Pulmonary artery endothelial cell (primary cell): Measurements from ENCODE around the gene MINDY3. TPM values are rescaled to one million over a fixed set of nuclear protein-coding genes. Genes with fewer than 3 reads are reported as not detected.
"Not testable (repeated sequence)": the region's sequence is repeated elsewhere in the genome, so short reads cannot be mapped to it uniquely, and the experiment has no call there.

Experiments used
- DNase-seq: peaks from one replicate; pipeline ENCODE4 v3.0.0-alpha.2; 2011; ENCODE audit warnings: low read depth, low spot score
- total RNA-seq: library from RNA; depleted of rRNA; stranded (reverse); fragments of >200 nt; gene quantifications from 2 replicates; pipeline ENCODE4 v1.2.3, GENCODE V29; 2014

Gene MINDY3
- total RNA-seq, 1 donor from 2014 or later: 17.0 TPM

DNA sequence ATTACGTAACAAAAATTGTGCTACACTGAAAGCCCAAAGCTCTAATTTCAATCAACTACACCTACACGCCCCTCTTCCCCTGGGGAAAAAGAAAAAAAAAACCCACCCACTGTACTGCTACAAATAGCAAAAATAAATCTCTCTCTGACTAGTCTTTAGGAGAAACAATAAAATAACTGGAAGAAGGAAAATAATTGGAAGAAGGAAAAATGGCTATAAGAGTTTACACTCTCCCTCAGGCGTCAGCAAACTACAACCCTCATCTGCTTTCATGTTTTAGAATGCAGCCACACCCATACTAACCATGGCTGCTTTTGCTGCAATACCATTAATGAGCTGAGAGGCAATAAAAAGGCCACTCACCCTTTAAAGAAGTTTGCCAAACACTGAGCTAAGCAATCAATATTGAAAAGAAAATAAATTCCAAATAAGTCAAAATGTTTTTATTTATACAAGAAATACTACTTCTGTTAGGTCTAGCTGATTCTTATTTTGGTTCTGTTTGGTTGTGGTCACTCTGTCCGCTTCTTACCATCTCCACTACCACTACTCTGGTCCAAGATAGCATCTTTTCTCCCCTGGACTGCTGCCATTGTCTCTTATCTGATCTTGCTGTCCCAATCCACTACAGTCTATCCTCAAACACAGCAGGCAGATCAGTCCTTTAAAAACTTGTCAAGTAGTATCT lies 3.8 kb downstream of the MINDY3 start:
- DNase-seq: no peak

DNA sequence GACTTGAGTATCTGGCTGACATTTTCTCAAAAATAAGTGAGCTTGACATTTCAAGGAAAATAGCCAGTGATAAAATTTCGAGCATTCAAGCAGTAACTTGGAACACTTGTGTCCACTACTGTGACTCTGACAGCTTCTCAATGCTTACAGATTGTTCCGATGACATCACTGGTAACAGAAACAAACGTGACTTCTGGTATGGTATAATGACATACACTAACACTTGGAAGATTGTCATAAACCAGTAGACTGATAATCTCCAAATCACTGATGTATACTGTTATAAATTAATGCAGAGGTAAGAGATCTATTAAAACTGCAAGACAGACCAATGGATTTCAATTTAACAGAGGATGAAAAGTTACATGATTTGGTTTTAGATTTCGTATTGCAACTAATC lies 6.5 kb downstream of the MINDY3 start:
- DNase-seq: no peak

DNA sequence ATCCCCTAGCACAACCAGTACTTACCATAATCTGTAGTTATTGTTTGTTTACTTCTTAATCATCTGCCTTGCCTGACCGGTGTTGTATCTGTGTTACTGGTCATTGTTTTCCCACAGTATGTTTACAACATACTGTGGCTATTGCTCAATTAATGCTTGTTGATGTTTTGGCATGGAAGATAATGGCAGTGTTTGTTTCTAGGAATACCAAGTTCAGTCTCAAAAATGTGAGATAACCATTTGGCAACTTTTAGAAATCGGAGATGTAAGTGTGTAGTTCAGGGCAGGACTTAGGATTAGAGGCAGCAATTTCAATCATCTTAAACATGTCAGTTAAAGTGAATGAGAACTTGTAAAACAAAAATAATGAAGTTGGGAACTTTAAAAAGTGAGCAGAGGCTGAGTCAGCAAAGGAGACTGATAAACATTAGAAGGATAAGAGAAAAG lies 8.2 kb downstream of the MINDY3 start:
- no peak for DNase-seq

DNA sequence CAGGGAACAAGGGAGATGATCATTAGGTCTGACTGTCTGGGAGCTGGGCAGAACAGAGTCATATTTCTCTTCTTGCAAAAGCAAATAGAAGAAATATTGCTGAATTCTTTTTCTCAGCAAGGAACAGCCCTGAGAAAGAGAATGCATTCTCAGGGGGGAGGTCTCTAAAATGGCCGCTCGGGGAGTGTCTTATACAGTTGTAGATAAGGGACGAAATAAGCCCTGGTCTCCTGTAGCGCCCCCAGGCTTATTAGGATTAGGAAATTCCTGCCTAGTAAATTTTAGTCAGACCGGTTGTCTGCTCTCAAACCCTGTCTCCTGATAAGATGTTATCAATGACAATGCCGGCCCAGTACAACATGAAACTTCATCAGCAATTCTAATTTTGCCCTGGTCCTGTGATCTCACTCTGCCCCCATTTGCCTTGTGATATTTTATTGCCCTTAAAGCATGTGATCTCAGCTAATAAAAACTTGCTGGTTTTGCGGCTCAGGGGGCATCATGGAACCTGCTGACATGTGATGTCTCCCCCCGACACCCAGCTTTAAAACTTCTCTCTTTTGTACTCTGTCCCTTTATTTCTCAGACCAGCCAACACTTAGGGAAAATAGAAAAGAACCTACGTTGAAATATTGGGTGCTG lies 9.8 kb downstream of the MINDY3 start:
- not testable (repeated sequence) for DNase-seq

DNA sequence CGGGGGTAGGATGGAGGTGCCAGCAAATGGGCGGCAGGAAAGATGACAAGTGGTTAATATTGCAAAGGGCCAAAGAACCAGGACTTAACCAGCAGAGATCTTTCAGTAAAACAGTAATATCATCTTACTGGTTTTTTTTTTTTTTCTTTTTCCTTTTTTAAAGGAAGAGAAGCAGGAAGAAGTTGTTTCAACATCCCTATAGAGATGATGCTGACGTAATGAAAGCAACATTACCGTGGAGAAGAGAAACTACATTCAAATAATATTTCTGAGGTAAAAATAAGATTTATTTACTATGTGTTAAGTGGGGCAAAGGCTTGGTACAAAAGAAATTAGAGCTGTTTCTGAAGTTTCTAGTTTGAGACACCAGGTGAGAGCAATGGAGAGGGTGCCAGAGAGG lies 11.0 kb downstream of the MINDY3 start:
- no peak for DNase-seq

DNA sequence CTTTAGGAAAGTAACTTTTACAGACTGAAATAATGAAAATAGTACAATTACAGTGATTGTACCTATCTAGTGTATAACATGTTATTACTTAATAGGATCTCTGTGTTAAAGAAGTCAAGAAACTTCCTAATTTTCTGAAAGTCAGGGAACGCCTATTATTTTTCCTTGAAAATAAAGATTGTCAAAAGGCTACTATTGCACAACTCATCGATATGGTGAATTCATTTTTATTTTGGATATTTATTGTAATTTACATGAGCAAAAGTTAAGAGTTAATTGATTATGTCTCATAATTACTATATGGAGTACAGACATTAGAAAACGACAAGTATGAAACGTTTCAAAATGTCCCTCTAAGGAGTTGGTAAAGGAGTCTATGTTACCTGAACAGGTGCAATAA lies 12.8 kb downstream of the MINDY3 start:
- DNase-seq: no peak

DNA sequence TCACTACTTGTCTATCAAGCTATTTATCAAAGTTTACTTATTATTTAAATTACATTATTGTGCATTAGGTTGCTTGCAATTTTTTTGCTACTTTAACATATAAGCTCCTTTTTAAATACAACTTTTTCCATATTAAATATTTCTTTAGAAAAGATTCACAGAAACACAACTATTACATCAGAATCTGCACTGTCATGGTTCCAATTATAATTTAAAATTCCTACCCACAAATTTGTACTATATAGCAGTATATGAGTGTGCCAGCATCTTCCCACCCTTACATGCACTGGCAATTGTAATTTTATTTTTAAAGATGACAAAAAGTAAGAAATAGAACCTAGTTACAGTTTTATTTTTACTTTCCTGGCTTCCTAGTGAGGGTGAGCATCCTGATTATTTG lies 15.8 kb downstream of the MINDY3 start:
- no peak for DNase-seq

DNA sequence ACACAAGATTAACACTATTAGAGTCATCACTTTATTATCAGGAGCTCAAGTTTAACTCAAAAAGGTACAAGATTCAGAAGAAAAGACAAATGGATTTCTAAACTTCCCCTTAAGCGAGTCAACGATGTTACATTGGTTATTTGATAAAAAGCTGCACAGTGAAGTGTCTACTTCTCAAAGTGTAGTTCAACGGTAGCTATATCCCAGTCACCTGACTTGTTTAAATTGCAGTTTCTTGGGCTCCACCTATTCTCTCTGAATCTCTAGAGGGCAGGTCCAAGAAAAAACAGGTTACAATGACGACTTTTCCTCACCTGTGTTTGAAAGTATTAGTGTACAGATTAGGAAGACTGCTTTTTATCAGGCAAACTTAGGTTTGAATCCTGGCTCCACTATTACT lies 16.6 kb downstream of the MINDY3 start:
- DNase-seq: no peak

DNA sequence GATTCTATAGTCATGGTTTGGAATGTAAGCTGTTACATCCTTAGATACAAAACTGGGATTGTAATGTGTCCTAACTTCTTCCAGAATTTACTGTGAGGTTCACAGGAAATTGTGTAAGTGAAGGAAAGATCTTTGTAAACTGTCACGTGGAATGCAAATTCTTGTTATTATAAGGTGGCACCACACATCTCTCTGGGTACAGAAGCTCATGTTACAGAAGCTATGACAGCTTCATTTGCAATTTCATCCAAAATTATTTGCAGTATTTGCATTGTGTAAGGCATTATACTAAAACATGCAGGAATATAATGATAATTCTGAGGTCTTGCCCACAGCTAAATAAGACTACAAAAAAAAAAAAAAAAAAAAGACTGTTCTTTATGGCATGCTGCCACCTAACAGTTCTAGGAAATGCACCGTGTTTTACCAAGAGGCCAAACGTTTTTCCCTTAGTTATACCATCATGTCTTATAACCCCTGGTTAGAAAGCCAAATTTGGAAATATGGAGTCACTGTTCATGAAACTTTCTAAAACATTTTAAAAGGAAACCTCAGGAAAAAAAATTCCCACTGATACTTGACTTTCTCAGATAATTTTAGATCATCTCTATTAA lies 17.6 kb downstream of the MINDY3 start:
- no peak for DNase-seq

DNA sequence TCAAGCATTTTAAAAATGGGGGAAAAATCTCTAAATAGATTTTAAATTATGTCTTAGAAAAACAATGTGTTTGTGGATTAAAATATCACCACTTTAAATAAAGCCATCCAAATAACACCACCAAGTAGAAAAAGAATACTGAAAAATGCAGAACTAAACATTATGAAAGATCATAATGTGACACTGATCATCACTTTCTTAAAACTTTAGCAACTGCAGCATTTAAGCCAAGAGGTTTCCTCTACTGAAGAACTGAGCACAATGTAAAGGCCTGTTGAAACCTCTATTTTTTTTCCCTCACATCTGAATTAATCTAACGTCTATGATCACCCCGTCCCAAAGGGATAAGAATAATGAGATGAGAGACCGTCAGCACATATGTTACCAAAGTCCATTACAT lies 18.6 kb downstream of the MINDY3 start:
- DNase-seq: no peak

DNA sequence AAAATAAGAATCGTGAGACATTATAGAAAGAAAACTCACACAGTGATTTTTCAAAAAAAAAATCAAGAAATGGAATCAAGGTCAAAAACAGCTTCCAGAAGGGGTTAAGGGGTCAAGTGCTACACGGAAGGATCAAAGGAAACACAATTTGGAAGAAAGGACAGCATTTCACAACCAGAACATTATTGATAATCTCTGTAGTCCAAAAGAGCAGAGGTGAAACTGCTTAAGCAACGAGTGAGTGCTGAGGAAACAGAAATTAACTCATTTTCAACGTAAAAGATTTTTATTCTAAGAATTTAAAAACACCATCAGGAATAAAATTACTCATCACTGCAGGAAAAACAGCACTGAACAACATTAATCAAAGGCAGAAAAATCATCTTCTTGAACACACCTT lies 23.5 kb downstream of the MINDY3 start:
- no peak for DNase-seq

DNA sequence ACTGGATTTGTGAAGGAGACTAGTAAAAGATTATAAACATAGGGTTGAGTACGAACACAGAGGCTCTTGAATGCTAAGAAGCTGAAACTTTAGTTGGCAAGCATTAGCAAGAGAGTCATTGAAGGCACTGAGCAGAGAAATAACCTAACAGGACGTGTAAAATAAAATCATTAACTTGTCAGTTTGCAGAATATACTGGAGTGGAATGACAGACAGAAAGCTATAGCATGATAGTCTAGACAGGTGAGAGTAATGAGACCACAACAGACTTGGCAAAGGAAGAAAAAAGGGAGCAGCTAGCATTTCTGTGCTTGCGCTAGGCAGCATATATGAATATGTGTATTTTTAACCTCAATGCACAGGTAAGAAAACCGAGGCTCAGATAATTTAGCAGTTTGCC lies 30.8 kb downstream of the MINDY3 start:
- DNase-seq: no peak

DNA sequence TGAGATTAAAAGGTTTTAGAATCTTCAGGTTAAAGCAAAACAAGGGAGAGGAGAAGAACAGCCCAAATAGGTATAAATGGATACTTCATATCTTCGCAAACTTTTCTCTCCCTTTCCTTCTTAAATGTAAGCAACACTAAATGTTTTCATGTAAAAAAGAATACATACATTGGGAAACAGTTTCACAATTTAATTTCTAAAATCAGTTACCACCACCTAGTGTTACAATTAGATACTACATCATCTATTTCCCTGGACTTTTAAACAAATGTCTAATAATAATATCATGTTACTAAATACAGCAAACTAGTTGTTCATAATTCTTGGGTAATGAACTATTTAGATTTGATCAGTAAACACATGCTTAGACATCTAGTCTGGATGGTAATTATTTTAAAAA lies 35.8 kb downstream of the MINDY3 start:
- no peak for DNase-seq

DNA sequence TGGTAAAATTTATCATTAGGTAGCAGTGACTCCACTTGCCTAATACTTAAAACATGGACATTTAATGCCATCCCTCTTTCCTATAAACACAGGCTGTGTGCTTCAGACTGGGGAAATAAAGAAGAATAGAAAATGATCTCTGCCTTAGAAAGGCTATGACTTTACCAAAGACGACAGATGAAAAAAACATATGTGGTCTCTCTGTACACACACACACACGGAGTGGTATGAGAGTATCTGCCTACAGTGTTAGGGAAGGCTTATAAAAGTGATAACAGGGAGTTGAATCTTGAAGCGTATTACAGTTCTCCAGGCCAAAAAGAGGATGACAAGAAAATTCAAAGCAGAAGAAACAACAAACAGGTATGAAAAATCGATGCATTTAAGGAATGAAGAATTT lies 38.2 kb downstream of the MINDY3 start:
- DNase-seq: no peak

DNA sequence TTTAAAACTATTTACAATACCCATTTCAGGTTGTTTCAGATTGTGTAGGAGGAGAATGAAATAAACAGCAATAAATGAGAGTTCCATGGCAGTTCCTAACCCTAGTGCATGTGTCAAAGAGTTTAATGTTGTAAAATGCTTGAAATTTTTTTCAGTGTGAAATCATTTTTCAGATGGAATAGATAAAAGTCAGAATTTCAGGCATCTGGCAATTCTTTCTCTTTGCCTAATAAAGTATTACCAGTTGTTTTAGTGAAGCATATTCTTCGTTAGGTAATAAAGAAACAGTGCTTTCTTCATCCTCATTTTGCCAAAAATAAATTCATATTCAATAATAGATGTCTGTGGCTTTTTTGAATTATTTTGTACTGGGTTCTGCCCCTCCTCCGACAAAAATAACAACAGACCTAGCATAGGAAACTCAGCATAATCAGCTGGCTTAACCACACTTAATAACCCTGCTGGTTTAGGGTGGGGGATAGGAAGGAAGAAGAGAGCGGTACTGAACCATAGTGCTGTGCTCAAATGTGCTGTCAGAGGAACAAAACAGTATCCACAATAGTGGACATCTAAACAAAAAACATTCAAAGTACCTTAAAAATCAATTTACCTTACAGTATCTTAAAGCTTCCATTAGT lies 39.1 kb downstream of the MINDY3 start:
- no peak for DNase-seq

DNA sequence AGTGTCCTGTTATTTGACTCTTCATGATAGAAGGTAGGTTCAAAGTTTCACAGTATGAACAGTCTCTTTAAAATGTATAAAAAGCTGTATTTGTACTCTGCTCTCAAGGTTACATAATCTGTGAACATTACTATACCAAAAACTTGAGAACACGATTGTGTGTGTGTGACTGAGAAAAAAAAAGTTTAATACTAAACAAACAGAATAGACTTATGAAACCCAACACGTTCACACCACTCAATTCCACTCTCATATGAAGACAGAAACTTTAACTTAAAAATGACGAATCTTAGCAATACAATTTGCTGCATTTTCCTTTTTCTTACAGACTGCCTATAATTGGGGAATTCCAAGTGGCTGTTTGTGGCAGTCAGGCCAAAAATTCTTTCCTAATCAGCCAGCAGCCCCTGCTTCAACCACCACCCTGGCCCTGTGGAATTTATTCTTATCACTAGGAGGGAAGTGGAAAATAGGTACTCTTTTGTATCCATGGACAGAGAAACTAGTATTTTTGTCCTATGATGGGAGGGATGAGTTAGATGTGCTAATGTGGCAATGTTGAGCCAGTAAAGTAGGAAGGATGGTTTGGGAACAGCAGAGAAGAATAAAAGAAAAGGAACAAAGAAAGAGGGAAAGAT lies 42.8 kb downstream of the MINDY3 start:
- DNase-seq: no peak

DNA sequence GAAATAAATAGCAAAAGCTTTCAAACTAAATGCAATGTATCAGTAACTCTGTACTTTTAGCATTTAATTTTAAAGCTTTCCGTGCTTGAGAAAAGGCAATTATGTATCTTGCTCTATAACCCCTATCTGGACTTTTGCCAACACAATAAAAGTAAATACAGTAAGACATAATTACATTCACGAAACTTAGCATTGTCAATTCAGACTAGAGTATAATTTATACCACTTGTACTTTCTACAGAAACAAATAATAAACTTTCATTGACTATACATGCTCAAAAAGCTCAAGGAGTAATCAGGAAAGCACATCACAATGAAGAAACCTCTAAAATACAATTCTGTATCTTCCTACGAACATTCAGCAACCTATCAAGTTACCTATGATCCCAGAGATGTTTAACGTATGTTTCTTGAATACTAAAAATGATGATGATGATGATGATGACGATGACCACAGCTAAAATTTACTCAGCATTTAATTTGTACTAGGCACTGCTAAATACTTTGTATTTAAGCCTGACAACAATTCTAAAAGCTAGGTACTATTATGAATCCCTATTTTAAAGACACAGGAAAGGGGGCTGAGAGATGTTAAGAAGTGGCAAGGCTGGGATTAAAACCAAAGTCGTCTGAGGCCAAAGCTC lies 44.9 kb downstream of the MINDY3 start:
- DNase-seq: no peak

DNA sequence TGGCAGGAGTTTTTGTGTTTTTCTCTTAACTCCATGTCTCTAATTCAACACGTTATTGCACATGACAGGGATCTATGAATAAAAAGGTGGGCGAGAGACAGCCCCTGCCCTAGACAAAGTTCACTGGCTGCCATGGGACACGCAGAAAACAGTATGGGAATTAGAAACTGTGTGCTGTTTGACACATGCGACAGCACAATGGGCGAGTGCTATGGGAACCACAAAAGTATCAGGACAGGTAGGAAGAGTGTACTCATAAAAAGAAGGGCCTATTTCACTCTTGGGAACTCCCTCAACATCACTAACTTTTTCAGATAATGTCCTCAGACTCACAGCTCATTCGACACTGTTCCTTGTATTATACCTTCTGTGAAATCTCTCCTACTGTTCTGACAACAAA lies 45.7 kb downstream of the MINDY3 start:
- no peak for DNase-seq

DNA sequence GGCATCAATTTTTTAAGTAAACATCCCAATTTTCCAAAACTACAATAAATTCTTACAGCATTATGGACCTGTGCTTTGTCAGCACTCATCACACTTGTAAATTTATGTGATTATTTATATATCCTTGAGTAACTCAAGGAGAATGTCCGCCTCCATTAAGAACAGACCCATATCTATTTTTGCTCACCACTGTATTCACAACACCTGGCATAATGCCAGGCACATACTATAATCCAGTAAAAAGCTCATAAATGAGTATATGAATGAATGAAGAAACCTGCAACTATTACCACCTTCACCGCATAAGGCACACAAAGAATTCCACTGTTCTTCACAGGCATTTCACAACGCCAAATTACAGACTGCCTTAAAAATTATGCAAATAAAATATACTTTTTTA lies 46.9 kb downstream of the MINDY3 start:
- DNase-seq: no peak

DNA sequence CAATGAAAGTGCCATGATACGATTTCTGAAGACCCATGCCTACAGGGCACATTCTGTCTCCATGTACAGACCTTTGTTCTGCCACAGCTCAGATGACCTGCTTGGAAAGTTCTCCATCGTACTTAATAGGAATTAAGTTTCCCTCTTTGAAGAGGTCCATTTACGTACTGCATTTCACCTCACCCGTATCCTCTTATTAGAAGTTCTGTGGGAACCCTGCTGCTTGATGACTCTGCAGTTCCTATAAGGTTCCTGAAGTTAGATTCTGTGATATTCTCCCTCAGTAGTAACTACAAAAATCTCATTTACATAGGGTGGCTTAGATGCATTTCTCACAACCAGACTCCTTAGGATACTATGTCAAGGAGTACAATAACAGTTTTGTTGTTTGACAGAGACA lies 50.9 kb downstream of the MINDY3 start:
- no peak for DNase-seq

DNA sequence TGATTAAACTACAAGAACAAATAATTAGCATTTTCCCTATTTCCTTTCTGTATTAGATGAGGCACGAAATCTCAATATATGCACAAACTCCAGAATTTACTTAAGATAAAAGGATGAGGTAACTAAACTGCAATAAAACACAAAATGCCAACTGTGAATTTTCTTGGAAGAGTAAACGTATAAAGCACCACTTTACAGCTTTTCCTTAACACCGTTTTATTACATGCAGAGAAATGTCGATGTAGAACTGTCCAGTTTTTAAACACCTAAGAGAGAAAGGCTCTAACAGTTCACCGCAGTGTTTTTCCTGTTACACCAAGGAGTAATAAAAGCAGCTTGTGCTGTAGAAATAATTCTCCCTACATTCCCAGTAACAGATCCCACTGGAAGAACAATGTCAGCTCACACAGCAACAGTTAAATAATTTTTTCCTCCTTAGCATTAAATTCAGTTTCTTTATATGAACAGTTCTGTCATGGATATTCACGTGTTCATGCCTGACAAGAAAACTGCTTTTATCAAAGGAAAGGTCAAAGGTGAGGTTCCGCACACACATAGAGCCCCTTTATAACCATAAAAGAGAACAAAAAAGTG lies 52.0 kb downstream of the MINDY3 start:
- no peak for DNase-seq
